ENCODE data around the gene PLA2G7.

Gene PLA2G7

GRCh38 chr6:46688966-46689335, 46.2 kb downstream of the PLA2G7 start:
- no peak for DNase-seq (ENCODE audit: low read depth in 2 of 2)

- DNase-seq (ENCODE audit: low read depth in 2 of 2) = no peak
These were observed 46.8 kb downstream of the PLA2G7 start for GRCh38 chr6:46688117-46688965.

GRCh38 chr6:46687619-46688097, 47.5 kb downstream of the PLA2G7 start, which contains the start of gene TDRD6:
Gene TDRD6, plus strand, starts transcription at chr6:46687885. Its CDS starts 244 bp downstream, at chr6:46688129.
- DNase-seq (ENCODE audit: low read depth in 2 of 2) = no peak

GRCh38 chr6:46684771-46685170, 50.4 kb downstream of the PLA2G7 start:
- DNase-seq (ENCODE audit: low read depth in 2 of 2) = no peak

- DNase-seq (ENCODE audit: low read depth in 2 of 2) = no peak
These were observed 57.9 kb downstream of the PLA2G7 start for GRCh38 chr6:46677314-46677654.

GRCh38 chr6:46676604-46677313, 58.4 kb downstream of the PLA2G7 start:
- no peak for DNase-seq (ENCODE audit: low read depth in 2 of 2)

GRCh38 chr6:46674410-46674809, 60.8 kb downstream of the PLA2G7 start:
- no peak for DNase-seq (ENCODE audit: low read depth in 2 of 2)

- DNase-seq (ENCODE audit: low read depth in 2 of 2) = no peak
These were observed 67.8 kb downstream of the PLA2G7 start for GRCh38 chr6:46667377-46667776.

GRCh38 chr6:46661483-46661882, 73.7 kb downstream of the PLA2G7 start:
- no peak for DNase-seq (ENCODE audit: low read depth in 2 of 2)

GRCh38 chr6:46657642-46658041, 77.5 kb downstream of the PLA2G7 start:
- DNase-seq (ENCODE audit: low read depth in 2 of 2) = no peak

GRCh38 chr6:46655803-46656202, 79.4 kb downstream of the PLA2G7 start:
- no peak for DNase-seq (ENCODE audit: low read depth in 2 of 2)

Data from stimulated activated CD8-positive, alpha-beta memory T cell treated with anti-CD3 and anti-CD28 coated beads, Interleukin-7, amount 100 ng/mL, for 4 hours (primary cell).